M059J (cell line): Measurements from ENCODE around the gene TOMM20. TPM values are rescaled to one million over a fixed set of nuclear protein-coding genes. Genes with fewer than 3 reads are reported as not detected.
"Not testable (repeated sequence)": the region's sequence is repeated elsewhere in the genome, so short reads cannot be mapped to it uniquely, and the experiment has no call there.

Source experiments
- DNase-seq: peaks from one replicate; pipeline ENCODE4 v3.0.0-alpha.2; 2012; ENCODE audit warnings: low read depth
- total RNA-seq: library from RNA; depleted of rRNA; stranded (reverse); fragments of >200 nt; shearing (Covaris generic); gene quantifications from 2 replicates; pipeline ENCODE4 v1.2.3, GENCODE V29; 2014; rRNA removed

TOMM20 gene
- 44.5 and 72.8 TPM in 2 replicates for total RNA-seq

GRCh38 chr1:235128456-235129328, at the start of gene TOMM20:
TOMM20 (minus strand) TSS chr1:235128837; CDS start chr1:235128715, 122 bp downstream.
- DNase-seq, result peak; percentile 98

- DNase-seq, result no peak
Observed at GRCh38 chr1:235176486-235176885, 47.8 kb upstream of the TOMM20 start.

GRCh38 chr1:235169986-235170385, 41.3 kb upstream of the TOMM20 start:
- DNase-seq, result peak; percentile 24

- DNase-seq, result no peak
Observed at GRCh38 chr1:235168375-235168774, 39.7 kb upstream of the TOMM20 start.

GRCh38 chr1:235161685-235162327, 33.2 kb upstream of the TOMM20 start:
- DNase-seq, result no peak

GRCh38 chr1:235160957-235161684, 32.5 kb upstream of the TOMM20 start, which contains the start of gene RBM34:
RBM34 (minus strand) TSS chr1:235161250; CDS start chr1:235161226, 24 bp downstream.
- DNase-seq, result peak; percentile 91

GRCh38 chr1:235160383-235160956, 31.8 kb upstream of the TOMM20 start:
- DNase-seq, result peak; percentile 67

- not testable (repeated sequence) for DNase-seq
Observed at GRCh38 chr1:235159930-235160329, 31.3 kb upstream of the TOMM20 start.

- DNase-seq, result not testable (repeated sequence)
Observed at GRCh38 chr1:235159284-235159683, 30.6 kb upstream of the TOMM20 start.

GRCh38 chr1:235158680-235159079, 30.0 kb upstream of the TOMM20 start:
- DNase-seq, result no peak

- no peak for DNase-seq
Observed at GRCh38 chr1:235157150-235157549, 28.5 kb upstream of the TOMM20 start.

- no peak for DNase-seq
Observed at GRCh38 chr1:235156740-235157139, 28.1 kb upstream of the TOMM20 start.

- DNase-seq, result no peak
Observed at GRCh38 chr1:235156265-235156664, 27.6 kb upstream of the TOMM20 start.

GRCh38 chr1:235152235-235152634, 23.6 kb upstream of the TOMM20 start:
- DNase-seq, result no peak

- DNase-seq, result no peak
Observed at GRCh38 chr1:235151033-235151432, 22.4 kb upstream of the TOMM20 start.

GRCh38 chr1:235149824-235150223, 21.2 kb upstream of the TOMM20 start:
- DNase-seq, result no peak

- DNase-seq, result no peak
Observed at GRCh38 chr1:235147269-235147668, 18.6 kb upstream of the TOMM20 start.

- DNase-seq, result no peak
Observed at GRCh38 chr1:235145639-235146038, 17.0 kb upstream of the TOMM20 start.

GRCh38 chr1:235142991-235143390, 14.4 kb upstream of the TOMM20 start:
- no peak for DNase-seq

- no peak for DNase-seq
Observed at GRCh38 chr1:235139315-235139714, 10.7 kb upstream of the TOMM20 start.

- no peak for DNase-seq
Observed at GRCh38 chr1:235138821-235139220, 10.2 kb upstream of the TOMM20 start.

GRCh38 chr1:235136111-235136510, 7.5 kb upstream of the TOMM20 start:
- DNase-seq, result no peak
